Measurements from ENCODE around the gene CD3E. TPM values are rescaled to one million over a fixed set of nuclear protein-coding genes. Genes with fewer than 3 reads are reported as not detected.

The CD3E gene
- total and polyA plus RNA-seq, 2 of the 8 experiments (the other 6 are each of a cell fraction or from before 2014, with no cell fraction given), result not detected

- Histone ChIP-seq H4K5ac (ENCODE audit: insufficient read length, low read depth, low read length) (no peak overlapping the region), H3K4ac (replicated peaks; ENCODE audit: insufficient read length, low read depth, low read length) (no peak overlapping the region), H2BK12ac (ENCODE audit: low read depth, low read length) (no peak overlapping the region), H3K36me3 (ENCODE audit: control insufficient read depth in 2 of 4, insufficient read depth in 4 of 4, low read length in 3 of 4) (no peaks in the 10 kb centered on the region), H2BK20ac (ENCODE audit: low read length) (no peak overlapping the region), H3K23me2 (ENCODE audit: low read depth, low read length) (no peaks in the 10 kb centered on the region), H2BK120ac (replicated peaks; ENCODE audit: low read depth, low read length) (no peak overlapping the region), H2BK15ac (ENCODE audit: low read length) (no peak overlapping the region), H3K23ac (ENCODE audit: insufficient read length) (no peak overlapping the region), H4K8ac (ENCODE audit: extremely low read depth, insufficient read depth, low read length) (no peak overlapping the region), H3K18ac (ENCODE audit: extremely low read depth, low read length) (no peak overlapping the region), H2AFZ (ENCODE audit: low read length) (no peak overlapping the region), H3K79me1 (ENCODE audit: low read depth, low read length) (no peaks in the 10 kb centered on the region), H4K20me1 (replicated peaks in 1 of 2; ENCODE audit: control insufficient read depth in 1 of 2, insufficient read depth in 2 of 2, low read length in 2 of 2) (no peaks in the 10 kb centered on the region), H2BK5ac (ENCODE audit: low read depth, low read length) (no peak overlapping the region), H4K91ac (replicated peaks; ENCODE audit: insufficient read length, low read length) (no peak overlapping the region), H3K27ac (ENCODE audit: low read depth, low read length) (no peak overlapping the region), H3K9me3 (ENCODE audit: insufficient read depth in 2 of 2, low read depth in 1 of 2, low read length in 1 of 2) (no peaks in the 10 kb centered on the region), H3K27me3 (replicated peaks in 1 of 4; ENCODE audit: control insufficient read depth in 3 of 4, extremely low read depth in 1 of 4, insufficient read depth in 3 of 4, low read length in 3 of 4) (no peaks in the 10 kb centered on the region), H2AK5ac (ENCODE audit: low read depth, low read length) (no peak overlapping the region), H3K4me1 (replicated peaks in 1 of 4; ENCODE audit: control insufficient read depth in 3 of 4, insufficient read depth in 4 of 4, low read length in 3 of 4) (no peaks in the 10 kb centered on the region), H3K79me2 (ENCODE audit: control insufficient read depth in 1 of 2, insufficient read depth in 2 of 2, low read length in 2 of 2) (no peaks in the 10 kb centered on the region), H3K4me3 (ENCODE audit: extremely low read depth in 1 of 4, insufficient read depth in 2 of 4, low read depth in 3 of 4, low read length in 4 of 4) (no peak overlapping the region), H3K4me2 (ENCODE audit: insufficient read depth in 1 of 2, low read depth in 2 of 2, low read length in 2 of 2) (no peak overlapping the region), H3K56ac (replicated peaks; ENCODE audit: insufficient read length, low read depth, low read length) (no peak overlapping the region), H3K14ac (ENCODE audit: insufficient read length) (no peak overlapping the region), H3K9ac (replicated peaks in 1 of 4; ENCODE audit: extremely low read depth in 1 of 4, low read depth in 3 of 4, low read length in 3 of 4) (no peak overlapping the region)
- WGBS, 2 experiments (ENCODE audit: extremely low coverage in 1 of 2, insufficient coverage in 1 of 2, insufficient read length in 1 of 2, insufficient replicate concordance in 2 of 2, low coverage in 1 of 2, low lambda C conversion rate in 2 of 2, missing lambda C conversion rate in 1 of 2), result 70% methylated on average over 4 of the region's 4 CpGs; no CpG with 5 or more reads in 1 of the 2 experiments
- no peak for TF ChIP-seq SRF (IDR thresholded peaks at IDR 0.05; ENCODE audit: low read depth, low read length)
- no peak for TF ChIP-seq PHF8 (conservative IDR thresholded peaks at IDR 0.05; ENCODE audit: low read depth, low read length)
- TF ChIP-seq ATF3 (IDR thresholded peaks at IDR 0.05; ENCODE audit: insufficient read depth, low read depth, low read length), result no peak
- TF ChIP-seq MAX (IDR thresholded peaks at IDR 0.05), result no peak
- no peak for TF ChIP-seq GABPA (IDR thresholded peaks at IDR 0.05; ENCODE audit: borderline replicate concordance, insufficient read depth, low read length)
- ChIA-PET POLR2A (ENCODE audit: partially characterized antibody) (interaction anchor here (1.4 to 1.7 kb wide), 2 partner anchors 11 to 13 kb away, joined by 5 to 6 read pairs; partner anchors contain the start of gene MPZL2), CTCF (ENCODE audit: partially characterized antibody) (interaction anchor here (0.8 to 1.2 kb wide), 3 partner anchors 15 to 77 kb away, joined by 3 to 6 read pairs (median 4); no protein-coding TSS in a partner anchor)
- DNase-seq (ENCODE audit: low read depth in 1 of 2, low spot score in 2 of 2) (no peak), FAIRE-seq (no peak)
These were observed 29.4 kb upstream of the CD3E start for GRCh38 chr11:118275176-118275575.

Measured in H1 (cell line).